HCT116 (cell line): ENCODE measurements around the gene RUNX1. TPM values are rescaled to one million over a fixed set of nuclear protein-coding genes. Genes with fewer than 3 reads are reported as not detected.

Experiments used
- ATAC-seq: fragments of 200-7000 bp; cut with Tn5 transposase; 2 replicates; pipeline ENCODE4 v1.9.1; 2020; ENCODE audit warnings: mild to moderate bottlenecking, moderate library complexity
- BruUV-seq: library from RNA; stranded (reverse); fragments of 400-500 nt; replicated peaks from 2 replicates; lab custom pipeline; 2021; lab: Mats Ljungman, UMichigan
- CTCF ChIA-PET: fragments of 300-600 bp; sonication (Branson Sonifier 250); formaldehyde crosslinking; loops from one replicate; lab custom pipeline; 2021; ENCODE audit warnings: antibody characterized with exemption; lab: Charles Lee
- POLR2A ChIA-PET: fragments of 300-600, 350-600 bp; sonication (Branson Sonifier 250); formaldehyde crosslinking; loops from one replicate; lab custom pipeline; 2021; ENCODE audit warnings: antibody characterized with exemption; lab: Charles Lee
- RAD21 ChIA-PET, 2 experiments: fragments of 300-600 bp; sonication (Branson Sonifier 250); formaldehyde crosslinking; loops; one replicate each; lab custom pipeline; 2023; ENCODE audit warnings: low total read pairs in 2 of 2; ENCODE audit not compliant: uncharacterized antibody in 2 of 2, unreplicated experiment in 2 of 2, low non-redundant PET in 1 of 2; lab: Charles Lee
- DNase-seq: peaks from one replicate; pipeline ENCODE4 v3.0.0-alpha.2; 2010; ENCODE audit warnings: low read depth, low spot score
- H2AFZ ChIP-seq: fragments of 200-600 bp; shearing (Covaris generic), sonication (generic); 2 replicates; pipeline ENCODE4 v1.6.1; 2017; ENCODE audit warnings: low read depth, mixed run types, mixed read lengths, antibody characterized with exemption, low read length; ENCODE audit not compliant: poor library complexity, severe bottlenecking
- H3K27ac ChIP-seq: 2 replicates; pipeline ENCODE4 v1.5.1; 2012; ENCODE audit warnings: low read depth, low read length
- H3K27me3 ChIP-seq: fragments of 200-600 bp; sonication (generic); 2 replicates; pipeline ENCODE4 v1.6.1; 2016; ENCODE audit warnings: mixed run types, low read length, mixed read lengths; ENCODE audit not compliant: insufficient read depth
- H3K36me3 ChIP-seq, 2 experiments: fragments of 200-500 bp in 1 of 2; fragments of 200-600 bp in 1 of 2; sonication (Bioruptor generic) in 1 of 2; sonication (generic) in 1 of 2; 2 replicates each; pipeline versions ENCODE4 v1.5.1 to v1.6.1; 2014 to 2016; ENCODE audit warnings: low read length in 2 of 2, inconsistent platforms in 1 of 2, mixed read lengths in 1 of 2, mixed run types in 1 of 2; ENCODE audit not compliant: insufficient read depth in 2 of 2, control insufficient read depth in 1 of 2
- H3K4me1 ChIP-seq, 2 experiments: fragments of 200-600 bp in 1 of 2; sonication (generic) in 1 of 2; 2 replicates each; pipeline versions ENCODE4 v1.5.1 to v1.6.1; 2012 to 2017; ENCODE audit warnings: low read length in 2 of 2, inconsistent platforms in 1 of 2, mild to moderate bottlenecking in 1 of 2, mixed read lengths in 1 of 2, mixed run types in 1 of 2, moderate library complexity in 1 of 2; ENCODE audit not compliant: insufficient read depth in 2 of 2, control insufficient read depth in 1 of 2
- H3K4me2 ChIP-seq: fragments of 200-600 bp; sonication (generic); 2 replicates; pipeline ENCODE4 v1.6.1; 2017; ENCODE audit warnings: mixed run types, low read length, mixed read lengths
- H3K4me3 ChIP-seq, 2 experiments: fragments of 200-600 bp in 1 of 2; sonication (generic) in 1 of 2; replicated peaks in 1 of 2; 2 replicates each; pipeline ENCODE4 v1.5.1; 2011 to 2016; ENCODE audit warnings: low read length in 2 of 2, control low read depth in 1 of 2, low read depth in 1 of 2, mild to moderate bottlenecking in 1 of 2, mixed read lengths in 1 of 2, mixed run types in 1 of 2
- H3K79me2 ChIP-seq: fragments of 200-600 bp; sonication (generic); 2 replicates; pipeline ENCODE4 v1.6.1; 2017; ENCODE audit warnings: mild to moderate bottlenecking, mixed run types, low read length, moderate library complexity, mixed read lengths; ENCODE audit not compliant: insufficient read depth
- H3K9ac ChIP-seq: fragments of 200-600 bp; sonication (generic); 2 replicates; pipeline ENCODE4 v1.6.1; 2016; ENCODE audit warnings: low read length, mixed read lengths
- H3K9me2 ChIP-seq: fragments of 200-600 bp; sonication (generic), shearing (Covaris generic); 2 replicates; pipeline ENCODE4 v1.6.1; 2017; ENCODE audit warnings: mixed run types, mild to moderate bottlenecking, moderate library complexity; ENCODE audit not compliant: insufficient read depth
- H3K9me3 ChIP-seq, 2 experiments: fragments of 200-500 bp in 1 of 2; fragments of 200-600 bp in 1 of 2; sonication (Bioruptor generic) in 1 of 2; sonication (generic) in 1 of 2; 2 replicates each; pipeline ENCODE4 v1.6.1; 2014 to 2017; ENCODE audit warnings: low read length in 2 of 2, mixed read lengths in 2 of 2, inconsistent platforms in 1 of 2, low read depth in 1 of 2, mild to moderate bottlenecking in 1 of 2, mixed run types in 1 of 2, moderate library complexity in 1 of 2; ENCODE audit not compliant: control insufficient read depth in 1 of 2, insufficient read depth in 1 of 2
- H4K20me1 ChIP-seq: fragments of 200-600 bp; sonication (generic), shearing (Covaris generic); 2 replicates; pipeline ENCODE4 v1.6.1; 2017; ENCODE audit warnings: mixed run types, mild to moderate bottlenecking, moderate library complexity; ENCODE audit not compliant: insufficient read depth
- EZH2 ChIP-seq: fragments of 200-600 bp; sonication (generic); IDR thresholded peaks from 2 replicates; pipeline ENCODE4 v1.6.1; 2017; ENCODE audit warnings: antibody characterized with exemption, mixed run types
- FOSL1 ChIP-seq: IDR thresholded peaks from 2 replicates; pipeline ENCODE4 v1.6.1; 2012; ENCODE audit warnings: low read depth
- JUND ChIP-seq: IDR thresholded peaks from 2 replicates; pipeline ENCODE4 v1.6.1; 2012
- POLR2AphosphoS5 ChIP-seq: IDR thresholded peaks from 2 replicates; pipeline ENCODE4 v1.6.1; 2011; ENCODE audit warnings: mild to moderate bottlenecking, low read depth, low read length, moderate library complexity
- RAD21 ChIP-seq: IDR thresholded peaks from 2 replicates; pipeline ENCODE4 v1.6.1; 2012; ENCODE audit warnings: low read depth, mild to moderate bottlenecking
- SIN3A ChIP-seq: IDR thresholded peaks from 2 replicates; pipeline ENCODE4 v1.6.1; 2012; ENCODE audit warnings: low read depth
- SP1 ChIP-seq: IDR thresholded peaks from 2 replicates; pipeline ENCODE4 v1.6.1; 2012; ENCODE audit warnings: low read depth
- YY1 ChIP-seq: IDR thresholded peaks from 2 replicates; pipeline ENCODE4 v1.6.1; 2011; ENCODE audit warnings: low read length, low read depth, moderate library complexity, mild to moderate bottlenecking; ENCODE audit not compliant: insufficient replicate concordance; ENCODE audit errors: extremely low read depth
- ZNF274 ChIP-seq: fragments of 200-500 bp; sonication (Bioruptor generic); IDR thresholded peaks from 2 replicates; pipeline ENCODE4 v1.6.1; 2014; ENCODE audit warnings: mild to moderate bottlenecking, low read depth, low read length, inconsistent platforms
- intact Hi-C: fragments of 100-400 bp; cut with micrococcal nuclease; formaldehyde crosslinking; loops from 2 replicates; pipeline ENCODE4 v1.10.0; 2022
- total RNA-seq: library from RNA; stranded (reverse); gene quantifications from one replicate; pipeline ENCODE4 v1.2.1, GENCODE V29; 2021; ENCODE audit not compliant: unreplicated experiment
- TF ChIP-seq, protein P1 (sequence below): IDR thresholded peaks from 2 replicates; pipeline ENCODE4 v1.6.1; 2012
- TF ChIP-seq, protein P2 (sequence below): IDR thresholded peaks from 2 replicates; pipeline ENCODE4 v1.6.1; 2012; ENCODE audit warnings: low read depth

Gene RUNX1
- total RNA-seq, 1 experiment from 2014 or later: 33.5 TPM

DNA sequence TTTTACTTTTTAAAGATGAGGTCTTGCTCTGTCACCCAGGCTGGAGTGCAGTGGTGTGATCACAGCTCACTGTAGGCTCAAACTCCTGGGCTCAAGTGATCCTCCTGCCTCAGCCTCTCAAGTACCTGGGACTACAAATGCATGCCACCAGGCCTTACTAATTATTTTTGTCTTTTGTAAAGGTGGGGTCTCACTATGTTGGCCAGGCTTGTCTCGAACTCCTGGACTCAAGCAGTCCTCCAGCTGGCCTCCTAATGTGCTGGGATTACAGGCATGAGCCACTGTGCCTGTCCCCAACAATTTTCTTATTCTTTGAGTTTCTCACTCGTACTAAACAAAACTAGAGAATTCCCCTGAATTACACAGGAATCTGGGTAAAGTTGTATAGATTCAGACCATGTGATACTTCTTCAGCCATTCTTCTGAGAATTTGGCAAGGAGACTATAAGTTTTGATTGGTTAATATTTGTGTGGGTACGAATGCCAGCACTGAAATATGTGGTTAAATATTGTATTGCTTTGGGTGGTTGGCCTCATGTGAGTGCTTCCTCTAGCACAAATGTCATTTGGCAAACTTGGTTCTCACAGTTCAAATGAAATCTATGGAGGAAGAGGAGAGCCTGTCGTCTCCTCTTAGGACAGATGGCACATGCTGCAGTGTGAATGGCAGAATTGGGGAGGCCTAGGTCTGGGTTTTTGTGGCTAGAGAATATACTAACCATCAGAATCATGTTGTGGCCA, 104.9 kb downstream of the RUNX1 start:
- Histone ChIP-seq H3K4me3 (no peak overlapping the region), H3K27me3 (no peaks in the 10 kb centered on the region; the same call in 1 of the 2 replicates), H2AFZ (no peak overlapping the region), H3K4me2 (no peak overlapping the region), H3K9me2 (no peaks in the 10 kb centered on the region), H3K36me3 (no peaks in the 10 kb centered on the region), H3K79me2 (no peaks in the 10 kb centered on the region), H3K9me3 (no peaks in the 10 kb centered on the region), H3K9ac (no peak overlapping the region), H3K4me1 (no peaks in the 10 kb centered on the region), H4K20me1 (no peaks in the 10 kb centered on the region), H3K27ac (no peak overlapping the region)
- RAD21 ChIA-PET: no interaction called here
- no TSS peak for BruUV-seq
- POLR2A ChIA-PET: no interaction called here
- no peak for TF ChIP-seq POLR2AphosphoS5
- TF ChIP-seq, protein P1, sequence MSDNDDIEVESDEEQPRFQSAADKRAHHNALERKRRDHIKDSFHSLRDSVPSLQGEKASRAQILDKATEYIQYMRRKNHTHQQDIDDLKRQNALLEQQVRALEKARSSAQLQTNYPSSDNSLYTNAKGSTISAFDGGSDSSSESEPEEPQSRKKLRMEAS: no peak
- TF ChIP-seq SP1: no peak
- no peak for TF ChIP-seq JUND
- DNase-seq: no peak
- ATAC-seq: no peak
- intact Hi-C loops: no loop called here
- CTCF ChIA-PET: no interaction called here

DNA sequence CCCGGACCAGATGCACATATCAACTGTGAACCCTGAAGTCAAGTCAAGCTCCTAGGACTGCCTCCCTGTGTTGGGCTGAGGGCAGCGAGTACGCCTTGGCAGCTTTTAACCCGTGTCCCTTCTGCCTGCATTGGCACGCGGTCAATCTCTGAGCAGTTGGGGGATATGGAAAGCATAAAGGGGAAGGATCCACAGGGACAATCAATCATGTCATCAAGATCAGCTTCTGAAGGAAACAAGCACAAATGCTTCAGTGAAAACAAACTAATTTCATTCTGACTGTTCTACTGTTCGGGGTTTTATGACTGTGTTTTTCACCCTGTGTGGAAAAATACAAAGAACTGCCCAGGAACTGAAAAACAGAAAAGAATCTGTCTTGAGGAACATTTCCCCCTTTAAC, 106.2 kb downstream of the RUNX1 start:
- BruUV-seq: no TSS peak
- Histone ChIP-seq H3K36me3 (no peaks in the 10 kb centered on the region), H4K20me1 (no peaks in the 10 kb centered on the region), H3K9me3 (no peaks in the 10 kb centered on the region), H3K4me1 (no peaks in the 10 kb centered on the region), H3K4me3 (no peak overlapping the region), H3K9me2 (no peaks in the 10 kb centered on the region), H3K27ac (no peak overlapping the region), H3K4me2 (no peak overlapping the region), H3K79me2 (no peaks in the 10 kb centered on the region), H2AFZ (no peak overlapping the region), H3K9ac (no peak overlapping the region), H3K27me3 (no peaks in the 10 kb centered on the region; the same call in 1 of the 2 replicates)
- TF ChIP-seq EZH2 (no peak), RAD21 (no peak), SIN3A (no peak), ZNF274 (no peak), SP1 (no peak), FOSL1 (no peak), POLR2AphosphoS5 (no peak), YY1 (no peak)
- TF ChIP-seq, protein P2, sequence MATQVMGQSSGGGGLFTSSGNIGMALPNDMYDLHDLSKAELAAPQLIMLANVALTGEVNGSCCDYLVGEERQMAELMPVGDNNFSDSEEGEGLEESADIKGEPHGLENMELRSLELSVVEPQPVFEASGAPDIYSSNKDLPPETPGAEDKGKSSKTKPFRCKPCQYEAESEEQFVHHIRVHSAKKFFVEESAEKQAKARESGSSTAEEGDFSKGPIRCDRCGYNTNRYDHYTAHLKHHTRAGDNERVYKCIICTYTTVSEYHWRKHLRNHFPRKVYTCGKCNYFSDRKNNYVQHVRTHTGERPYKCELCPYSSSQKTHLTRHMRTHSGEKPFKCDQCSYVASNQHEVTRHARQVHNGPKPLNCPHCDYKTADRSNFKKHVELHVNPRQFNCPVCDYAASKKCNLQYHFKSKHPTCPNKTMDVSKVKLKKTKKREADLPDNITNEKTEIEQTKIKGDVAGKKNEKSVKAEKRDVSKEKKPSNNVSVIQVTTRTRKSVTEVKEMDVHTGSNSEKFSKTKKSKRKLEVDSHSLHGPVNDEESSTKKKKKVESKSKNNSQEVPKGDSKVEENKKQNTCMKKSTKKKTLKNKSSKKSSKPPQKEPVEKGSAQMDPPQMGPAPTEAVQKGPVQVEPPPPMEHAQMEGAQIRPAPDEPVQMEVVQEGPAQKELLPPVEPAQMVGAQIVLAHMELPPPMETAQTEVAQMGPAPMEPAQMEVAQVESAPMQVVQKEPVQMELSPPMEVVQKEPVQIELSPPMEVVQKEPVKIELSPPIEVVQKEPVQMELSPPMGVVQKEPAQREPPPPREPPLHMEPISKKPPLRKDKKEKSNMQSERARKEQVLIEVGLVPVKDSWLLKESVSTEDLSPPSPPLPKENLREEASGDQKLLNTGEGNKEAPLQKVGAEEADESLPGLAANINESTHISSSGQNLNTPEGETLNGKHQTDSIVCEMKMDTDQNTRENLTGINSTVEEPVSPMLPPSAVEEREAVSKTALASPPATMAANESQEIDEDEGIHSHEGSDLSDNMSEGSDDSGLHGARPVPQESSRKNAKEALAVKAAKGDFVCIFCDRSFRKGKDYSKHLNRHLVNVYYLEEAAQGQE: no peak
- ChIA-PET RAD21 (no interaction called here), CTCF (no interaction called here), POLR2A (no interaction called here)
- ATAC-seq (no peak), DNase-seq (no peak)
- intact Hi-C loops: no loop called here
